LNCAP (cell line): Measurements from ENCODE around the gene PAXIP1.

ENCODE experiments used
- CTCF ChIP-seq: fragments of 450-650 bp; IDR thresholded peaks from 2 replicates; pipeline ENCODE4 v1.5.1; 2017; ENCODE audit warnings: mild to moderate bottlenecking

PAXIP1 gene

GRCh38 chr7:154898973-154899855, 103.7 kb downstream of the PAXIP1 start:
- no peak for TF ChIP-seq CTCF

- TF ChIP-seq CTCF = no peak
Measured at GRCh38 chr7:154896076-154896475, 106.8 kb downstream of the PAXIP1 start.
